ENCODE measurements around the gene TFIP11. TPM values are rescaled to one million over a fixed set of nuclear protein-coding genes. Genes with fewer than 3 reads are reported as not detected.

TFIP11 gene
- total RNA-seq, 2 donors from 2014 or later: 28.4 to 28.9 TPM

DNA sequence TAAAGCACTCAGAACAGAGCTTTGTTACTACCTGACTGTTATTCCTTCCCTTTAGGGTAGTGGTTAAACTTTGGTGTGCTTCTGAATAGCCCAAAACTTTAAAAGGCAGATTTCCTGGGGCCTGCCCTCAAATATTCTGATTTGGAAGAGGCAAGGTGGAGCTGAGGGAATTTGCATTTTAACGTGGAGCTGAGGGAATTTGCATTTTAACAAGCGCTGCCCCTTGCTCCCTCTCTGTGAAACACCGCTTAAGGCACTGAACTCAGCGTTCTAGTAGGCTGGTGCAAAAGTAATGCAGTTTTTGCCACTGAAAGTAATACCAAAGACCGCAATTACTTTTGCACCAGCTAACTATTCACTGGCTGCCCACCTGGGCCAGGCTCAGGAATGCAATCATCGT lies 42.7 kb upstream of the TFIP11 start:
- Mint-ChIP-seq H3K4me3 (no peak overlapping the region), H3K27ac (peak overlapping the region; percentile 68), H3K36me3 (ENCODE audit: low read depth) (peaks cover 12% of the 10 kb centered on the region), H3K9me3 (no peaks in the 10 kb centered on the region), H3K27me3 (ENCODE audit: insufficient read depth) (no peaks in the 10 kb centered on the region), H3K4me1 (peaks cover 30% of the 10 kb centered on the region)
- Histone ChIP-seq H3K4me3 (ENCODE audit: low read length) (no peak overlapping the region), H3K27ac (ENCODE audit: low read depth, low read length) (no peak overlapping the region), H3K27me3 (ENCODE audit: control insufficient read depth, insufficient read depth, low read length, poor library complexity, severe bottlenecking) (no peaks in the 10 kb centered on the region), H3K9ac (ENCODE audit: extremely low read depth, low read length, poor library complexity, severe bottlenecking) (no peak overlapping the region), H3K36me3 (ENCODE audit: control insufficient read depth, insufficient read depth, low read length) (no peaks in the 10 kb centered on the region), H3K4me1 (ENCODE audit: control insufficient read depth, insufficient read depth, low read length) (peaks cover 3% of the 10 kb centered on the region), H3K9me3 (ENCODE audit: control insufficient read depth, low read length) (no peaks in the 10 kb centered on the region)
- 66 to 69% methylated on average over 6 of the region's 6 CpGs for WGBS, 2 experiments (ENCODE audit: insufficient coverage in 1 of 2, insufficient read length in 1 of 2)
- TF ChIP-seq, protein P1, sequence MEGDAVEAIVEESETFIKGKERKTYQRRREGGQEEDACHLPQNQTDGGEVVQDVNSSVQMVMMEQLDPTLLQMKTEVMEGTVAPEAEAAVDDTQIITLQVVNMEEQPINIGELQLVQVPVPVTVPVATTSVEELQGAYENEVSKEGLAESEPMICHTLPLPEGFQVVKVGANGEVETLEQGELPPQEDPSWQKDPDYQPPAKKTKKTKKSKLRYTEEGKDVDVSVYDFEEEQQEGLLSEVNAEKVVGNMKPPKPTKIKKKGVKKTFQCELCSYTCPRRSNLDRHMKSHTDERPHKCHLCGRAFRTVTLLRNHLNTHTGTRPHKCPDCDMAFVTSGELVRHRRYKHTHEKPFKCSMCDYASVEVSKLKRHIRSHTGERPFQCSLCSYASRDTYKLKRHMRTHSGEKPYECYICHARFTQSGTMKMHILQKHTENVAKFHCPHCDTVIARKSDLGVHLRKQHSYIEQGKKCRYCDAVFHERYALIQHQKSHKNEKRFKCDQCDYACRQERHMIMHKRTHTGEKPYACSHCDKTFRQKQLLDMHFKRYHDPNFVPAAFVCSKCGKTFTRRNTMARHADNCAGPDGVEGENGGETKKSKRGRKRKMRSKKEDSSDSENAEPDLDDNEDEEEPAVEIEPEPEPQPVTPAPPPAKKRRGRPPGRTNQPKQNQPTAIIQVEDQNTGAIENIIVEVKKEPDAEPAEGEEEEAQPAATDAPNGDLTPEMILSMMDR (conservative IDR thresholded peaks at IDR 0.05): no peak
- peak; percentile 66 for DNase-seq

DNA sequence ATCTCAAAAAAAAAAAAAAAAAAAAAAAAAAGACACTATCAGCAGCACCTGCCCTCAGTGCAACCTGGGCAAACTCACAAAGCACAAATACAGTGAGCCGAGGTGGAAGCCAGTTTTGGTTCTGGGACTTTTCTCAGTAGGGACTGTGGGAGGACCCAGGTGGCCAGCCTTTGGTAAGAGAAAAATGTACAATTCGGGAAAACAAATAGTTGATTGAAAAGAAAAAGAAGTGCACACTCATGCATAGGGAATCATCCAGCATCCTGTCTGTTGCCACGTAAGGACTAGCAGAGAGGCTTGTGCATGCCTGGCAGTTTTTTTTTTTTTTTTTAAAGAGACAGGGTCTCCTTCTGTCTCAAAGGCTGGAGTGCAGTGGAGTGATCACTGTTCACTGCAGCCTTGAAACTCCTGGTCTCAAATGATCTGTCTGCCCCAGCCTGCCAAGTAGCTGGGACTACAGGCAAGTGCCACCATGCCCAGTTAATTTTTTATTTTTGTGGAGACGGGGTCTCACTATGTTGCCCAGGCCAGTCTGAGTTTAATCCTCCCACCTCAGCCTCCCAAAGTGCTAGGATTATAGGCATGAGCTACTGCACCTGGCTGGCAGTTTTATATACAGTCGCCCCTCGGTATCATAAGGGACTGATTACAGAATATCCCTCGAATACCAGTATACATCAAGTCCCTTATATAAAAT lies 40.9 kb upstream of the TFIP11 start:
- H3K4me3 Mint-ChIP-seq: no peak overlapping the region
- no peak overlapping the region for H3K9ac ChIP-seq (ENCODE audit: extremely low read depth, low read length, poor library complexity, severe bottlenecking)
- H3K4me1 ChIP-seq (ENCODE audit: control insufficient read depth, insufficient read depth, low read length): peaks cover 3% of the 10 kb centered on the region
- peaks cover 12% of the 10 kb centered on the region for H3K4me1 Mint-ChIP-seq
- peak overlapping the region; percentile 66 for H3K27ac Mint-ChIP-seq
- 70 to 93% methylated on average over 3 to 7 of the region's 7 CpGs for WGBS, 2 experiments (ENCODE audit: insufficient coverage in 1 of 2, insufficient read length in 1 of 2)
- no peak for DNase-seq
- H3K9me3 ChIP-seq (ENCODE audit: control insufficient read depth, low read length): no peaks in the 10 kb centered on the region
- no peaks in the 10 kb centered on the region for H3K36me3 ChIP-seq (ENCODE audit: control insufficient read depth, insufficient read depth, low read length)
- H3K9me3 Mint-ChIP-seq: no peaks in the 10 kb centered on the region
- H3K27ac ChIP-seq (ENCODE audit: low read depth, low read length): no peak overlapping the region
- H3K4me3 ChIP-seq (ENCODE audit: low read length): no peak overlapping the region
- H3K36me3 Mint-ChIP-seq (ENCODE audit: low read depth): peaks cover 12% of the 10 kb centered on the region
- H3K27me3 Mint-ChIP-seq (ENCODE audit: insufficient read depth): no peaks in the 10 kb centered on the region
- TF ChIP-seq, protein P1 (conservative IDR thresholded peaks at IDR 0.05): no peak
- no peaks in the 10 kb centered on the region for H3K27me3 ChIP-seq (ENCODE audit: control insufficient read depth, insufficient read depth, low read length, poor library complexity, severe bottlenecking)

DNA sequence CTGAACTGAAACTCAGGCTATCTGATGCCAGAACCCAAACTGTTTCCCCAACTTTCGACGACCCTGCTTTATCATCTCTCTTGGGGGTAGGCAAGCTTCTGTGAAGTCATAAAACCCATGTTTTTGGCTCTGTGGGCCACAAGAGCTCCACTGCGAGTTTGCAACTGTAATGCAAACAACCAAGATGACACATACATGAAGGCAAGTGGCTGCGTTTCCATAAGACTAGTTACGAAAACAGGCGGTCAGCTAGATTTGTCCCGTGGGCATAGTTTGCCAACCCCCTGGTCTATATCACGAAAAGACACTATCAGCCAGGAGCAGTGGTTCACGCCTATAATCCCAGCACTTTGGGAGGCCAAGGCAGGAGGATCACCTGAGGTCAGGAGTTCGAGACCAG lies 40.2 kb upstream of the TFIP11 start:
- H3K4me3 ChIP-seq (ENCODE audit: low read length): no peak overlapping the region
- no peak overlapping the region for H3K27ac ChIP-seq (ENCODE audit: low read depth, low read length)
- no peaks in the 10 kb centered on the region for H3K27me3 ChIP-seq (ENCODE audit: control insufficient read depth, insufficient read depth, low read length, poor library complexity, severe bottlenecking)
- TF ChIP-seq, protein P1 (conservative IDR thresholded peaks at IDR 0.05): no peak
- H3K4me1 Mint-ChIP-seq: peaks cover 12% of the 10 kb centered on the region
- no peak overlapping the region for H3K9ac ChIP-seq (ENCODE audit: extremely low read depth, low read length, poor library complexity, severe bottlenecking)
- no peak for DNase-seq
- H3K4me3 Mint-ChIP-seq: no peak overlapping the region
- no peaks in the 10 kb centered on the region for H3K27me3 Mint-ChIP-seq (ENCODE audit: insufficient read depth)
- no peak overlapping the region for H3K27ac Mint-ChIP-seq
- H3K9me3 Mint-ChIP-seq: no peaks in the 10 kb centered on the region
- peaks cover 14% of the 10 kb centered on the region for H3K36me3 Mint-ChIP-seq (ENCODE audit: low read depth)
- H3K36me3 ChIP-seq (ENCODE audit: control insufficient read depth, insufficient read depth, low read length): no peaks in the 10 kb centered on the region
- WGBS, 2 experiments (ENCODE audit: insufficient coverage in 1 of 2, insufficient read length in 1 of 2): 65 to 66% methylated on average over 6 to 9 of the region's 10 CpGs
- H3K4me1 ChIP-seq (ENCODE audit: control insufficient read depth, insufficient read depth, low read length): peaks cover 3% of the 10 kb centered on the region
- H3K9me3 ChIP-seq (ENCODE audit: control insufficient read depth, low read length): no peaks in the 10 kb centered on the region

Data from endodermal cell (in vitro differentiated cells).